ENCODE measurements around the gene BRI3. TPM values are rescaled to one million over a fixed set of nuclear protein-coding genes. Genes with fewer than 3 reads are reported as not detected.

BRI3 gene
- total and polyA plus RNA-seq, 2 of the 4 experiments (the other 2 are of a cell fraction) = 24.7 to 68.3 TPM

- no peak for DNase-seq
These were observed 1.2 kb downstream of the BRI3 start for GRCh38 chr7:98282703-98283102.

More at GRCh38 chr7:98282703-98283102, 1.2 kb downstream of the BRI3 start:
- H4K91ac ChIP-seq (ENCODE audit: insufficient read depth, low read depth, low read length) = peak overlapping the region; percentile 85
- in situ Hi-C loops (cut with MboI; ENCODE audit: low sequenced_read_pairs) = no loop called here
- dilution Hi-C loops (cut with HindIII; ENCODE audit: low sequenced_read_pairs, unreplicated experiment) = no loop called here
- no peaks in the 10 kb centered on the region for H3K9me3 ChIP-seq (ENCODE audit: control insufficient read depth, insufficient read depth, low read length)
- intact Hi-C loops (cut with micrococcal nuclease) = no loop called here
- peak overlapping the region; percentile 88 for H3K4me3 ChIP-seq (ENCODE audit: insufficient read depth, low read depth, low read length)
- no peaks in the 10 kb centered on the region for H3K27me3 ChIP-seq (ENCODE audit: control insufficient read depth, insufficient read depth, low read length)
- H3K9ac ChIP-seq (ENCODE audit: low read depth, low read length) = peak overlapping the region; percentile 94
- BruUV-seq (replicated peaks) = no TSS peak
- peak overlapping the region; percentile 97 for H2AK5ac ChIP-seq (ENCODE audit: low read depth, low read length)
- H4K5ac ChIP-seq (ENCODE audit: low read depth, low read length) = peak overlapping the region; percentile 61
- H2BK5ac ChIP-seq (ENCODE audit: low read depth, low read length, poor library complexity, severe bottlenecking) = peak overlapping the region; percentile 83
- H2AFZ ChIP-seq (replicated peaks; ENCODE audit: low read length, poor library complexity) = peak overlapping the region; percentile 80
- no peak for ATAC-seq (ENCODE audit: low read depth)
- H3K9me1 ChIP-seq (ENCODE audit: insufficient read depth, low read length) = peaks cover 17% of the 10 kb centered on the region
- POLR2A ChIA-PET (ENCODE audit: unreplicated experiment) = no interaction called here
- 50% methylated on average over 9 of the region's 16 CpGs; no CpG with 5 or more reads in 1 of the 2 experiments for WGBS, 2 experiments (ENCODE audit: extremely low coverage in 2 of 2, insufficient read length in 1 of 2)
- H4K8ac ChIP-seq (ENCODE audit: low read depth in 2 of 2, low read length in 2 of 2) = peak overlapping the region; percentile 12 to 46; a peak in 2 of 4 replicates
- peaks cover 18% of the 10 kb centered on the region; the same call in 1 of the 2 replicates for H3K36me3 ChIP-seq (ENCODE audit: control insufficient read depth, insufficient read depth, low read length)
- peak overlapping the region; percentile 79; the same call in 1 of the 2 replicates for H3K23ac ChIP-seq (ENCODE audit: low read depth, low read length)
- CTCF ChIA-PET = interaction anchor here (0.8 kb wide), 1 partner anchor 16 kb away, joined by 3 read pairs; no protein-coding TSS in a partner anchor
- peak overlapping the region; percentile 97 for H3K4me2 ChIP-seq (ENCODE audit: low read depth, low read length)
- H3K4ac ChIP-seq (ENCODE audit: low read depth, low read length) = peak overlapping the region; percentile 92
- H2BK20ac ChIP-seq (ENCODE audit: low read depth, low read length) = 0 out of 2 replicates have a peak overlapping the region, but pooled peaks have one; percentile 8
- H3K14ac ChIP-seq (replicated peaks; ENCODE audit: low read depth, low read length) = peak overlapping the region; percentile 86
- peaks cover 12 to 54% of the 10 kb centered on the region in 2 experiments; a peak in 3 of 4 replicates for H3K79me1 ChIP-seq (ENCODE audit: low read depth in 1 of 2, low read length in 2 of 2)
- H2BK120ac ChIP-seq (ENCODE audit: low read depth, low read length) = peak overlapping the region; percentile 66; the same call in 1 of the 2 replicates
- H2AK9ac ChIP-seq (replicated peaks; ENCODE audit: low read depth, low read length, poor library complexity) = peak overlapping the region; percentile 99
- peaks cover 48% of the 10 kb centered on the region for H4K20me1 ChIP-seq (ENCODE audit: insufficient read depth, low read length)
- H3K18ac ChIP-seq (ENCODE audit: low read depth, low read length) = peak overlapping the region; percentile 31; the same call in 1 of the 2 replicates
- H3K4me1 ChIP-seq (ENCODE audit: control insufficient read depth, insufficient read depth, low read length) = peaks cover 43% of the 10 kb centered on the region
- peak overlapping the region; percentile 91 for H3K27ac ChIP-seq (ENCODE audit: insufficient read depth, low read length)
- H3K56ac ChIP-seq (ENCODE audit: extremely low read depth, insufficient read depth, low read length) = peak overlapping the region; percentile 79; the same call in 1 of the 2 replicates
- TF ChIP-seq, protein P1, sequence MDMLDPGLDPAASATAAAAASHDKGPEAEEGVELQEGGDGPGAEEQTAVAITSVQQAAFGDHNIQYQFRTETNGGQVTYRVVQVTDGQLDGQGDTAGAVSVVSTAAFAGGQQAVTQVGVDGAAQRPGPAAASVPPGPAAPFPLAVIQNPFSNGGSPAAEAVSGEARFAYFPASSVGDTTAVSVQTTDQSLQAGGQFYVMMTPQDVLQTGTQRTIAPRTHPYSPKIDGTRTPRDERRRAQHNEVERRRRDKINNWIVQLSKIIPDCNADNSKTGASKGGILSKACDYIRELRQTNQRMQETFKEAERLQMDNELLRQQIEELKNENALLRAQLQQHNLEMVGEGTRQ (IDR thresholded peaks at IDR 0.05; ENCODE audit: low read depth, low read length) = no peak
- TF ChIP-seq POLR2A (IDR thresholded peaks at IDR 0.05; ENCODE audit: low read depth, low read length) (no peak), MAZ (IDR thresholded peaks at IDR 0.05; ENCODE audit: borderline replicate concordance, low read depth, low read length) (no peak)
- H2BK15ac ChIP-seq (ENCODE audit: low read depth, low read length) = no peak overlapping the region; the same call in 2 of the 3 replicates

Data from IMR-90 (cell line).